OCI-LY7 (cell line): ENCODE data around the gene JAZF1.

Experiments used
- EZH2phosphoT487 ChIP-seq: fragments of 200-600 bp; sonication (generic); IDR thresholded peaks from 2 replicates; pipeline ENCODE4 v1.6.1; 2018; ENCODE audit warnings: low read depth, borderline replicate concordance, mild to moderate bottlenecking, mixed run types, antibody characterized with exemption, low read length, moderate library complexity, mixed read lengths
- TF ChIP-seq, protein P1 (sequence below): fragments of 200-600 bp; sonication (generic); conservative IDR thresholded peaks from 2 replicates; pipeline ENCODE4 v1.5.1; 2014; ENCODE audit warnings: mild to moderate bottlenecking, antibody characterized with exemption, low read length, moderate library complexity, mixed read lengths

DNA sequence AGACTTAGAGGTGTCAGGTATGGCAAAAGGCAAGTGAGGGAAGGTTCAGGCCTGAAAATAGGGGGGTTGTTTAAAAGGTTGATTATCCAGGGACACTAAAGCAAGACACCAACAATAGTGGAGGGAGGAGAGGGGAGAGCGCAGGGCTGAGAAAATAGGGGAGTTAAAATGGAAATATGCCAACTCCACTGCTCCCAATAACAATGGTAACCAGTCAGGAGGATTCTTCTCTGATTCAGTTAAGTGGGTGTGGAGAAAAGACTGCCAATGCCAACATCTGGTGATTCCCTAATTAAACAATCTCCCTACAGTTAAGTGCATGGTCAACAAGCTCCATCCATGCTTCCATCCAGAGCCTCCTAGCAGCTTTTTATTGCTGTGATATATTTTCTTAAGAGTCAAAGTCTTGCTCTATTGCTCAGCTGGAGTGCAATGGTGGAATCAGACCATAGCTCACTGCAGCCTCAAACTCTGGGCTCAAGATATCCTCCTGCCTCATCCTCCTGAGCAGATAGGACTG, 183.3 kb downstream of the JAZF1 start:
- TF ChIP-seq, protein P1, sequence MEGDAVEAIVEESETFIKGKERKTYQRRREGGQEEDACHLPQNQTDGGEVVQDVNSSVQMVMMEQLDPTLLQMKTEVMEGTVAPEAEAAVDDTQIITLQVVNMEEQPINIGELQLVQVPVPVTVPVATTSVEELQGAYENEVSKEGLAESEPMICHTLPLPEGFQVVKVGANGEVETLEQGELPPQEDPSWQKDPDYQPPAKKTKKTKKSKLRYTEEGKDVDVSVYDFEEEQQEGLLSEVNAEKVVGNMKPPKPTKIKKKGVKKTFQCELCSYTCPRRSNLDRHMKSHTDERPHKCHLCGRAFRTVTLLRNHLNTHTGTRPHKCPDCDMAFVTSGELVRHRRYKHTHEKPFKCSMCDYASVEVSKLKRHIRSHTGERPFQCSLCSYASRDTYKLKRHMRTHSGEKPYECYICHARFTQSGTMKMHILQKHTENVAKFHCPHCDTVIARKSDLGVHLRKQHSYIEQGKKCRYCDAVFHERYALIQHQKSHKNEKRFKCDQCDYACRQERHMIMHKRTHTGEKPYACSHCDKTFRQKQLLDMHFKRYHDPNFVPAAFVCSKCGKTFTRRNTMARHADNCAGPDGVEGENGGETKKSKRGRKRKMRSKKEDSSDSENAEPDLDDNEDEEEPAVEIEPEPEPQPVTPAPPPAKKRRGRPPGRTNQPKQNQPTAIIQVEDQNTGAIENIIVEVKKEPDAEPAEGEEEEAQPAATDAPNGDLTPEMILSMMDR, result no peak
- TF ChIP-seq EZH2phosphoT487, result no peak
